Activated effector memory CD4-positive, alpha-beta T cell treated with Interleukin-2 at 50 U/mL for 16 hours (primary cell): ENCODE results near the gene GPR84.

ENCODE experiments used
- DNase-seq: peaks from one replicate; pipeline ENCODE4 v3.0.0-alpha.2; 2020

The GPR84 gene

GRCh38 chr12:54390668-54391551 lies 26.6 kb upstream of the GPR84 start:
- peak; percentile 55 for DNase-seq

DNA sequence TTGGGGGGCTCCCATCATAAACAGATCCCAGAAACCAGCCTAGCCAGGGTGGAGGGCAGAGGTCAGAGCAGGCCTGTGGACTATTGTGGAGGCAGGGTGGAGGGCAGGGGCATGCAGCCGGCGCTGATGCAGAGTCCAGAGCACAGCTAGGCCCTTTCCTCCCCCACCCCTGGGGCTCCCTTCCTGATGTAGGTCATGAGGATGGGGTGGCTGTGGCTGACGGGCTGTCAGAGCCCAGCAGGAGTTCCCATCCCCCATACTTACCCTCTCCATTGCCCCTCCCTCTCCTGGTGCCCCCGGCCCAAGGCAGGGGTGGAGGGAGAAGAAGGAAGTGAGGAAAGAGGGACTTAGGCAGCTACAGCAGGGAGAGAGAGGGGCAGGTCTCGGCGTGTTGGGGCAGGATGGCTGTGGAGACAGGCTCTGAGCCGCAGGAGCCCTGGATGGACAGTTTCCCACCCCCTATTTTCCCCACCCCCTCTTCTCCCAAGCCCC lies 25.9 kb upstream of the GPR84 start:
- no peak for DNase-seq

- DNase-seq, result no peak
These were observed 25.4 kb upstream of the GPR84 start for GRCh38 chr12:54389607-54390175.

GRCh38 chr12:54389134-54389508 lies 24.8 kb upstream of the GPR84 start:
- no peak for DNase-seq

DNA sequence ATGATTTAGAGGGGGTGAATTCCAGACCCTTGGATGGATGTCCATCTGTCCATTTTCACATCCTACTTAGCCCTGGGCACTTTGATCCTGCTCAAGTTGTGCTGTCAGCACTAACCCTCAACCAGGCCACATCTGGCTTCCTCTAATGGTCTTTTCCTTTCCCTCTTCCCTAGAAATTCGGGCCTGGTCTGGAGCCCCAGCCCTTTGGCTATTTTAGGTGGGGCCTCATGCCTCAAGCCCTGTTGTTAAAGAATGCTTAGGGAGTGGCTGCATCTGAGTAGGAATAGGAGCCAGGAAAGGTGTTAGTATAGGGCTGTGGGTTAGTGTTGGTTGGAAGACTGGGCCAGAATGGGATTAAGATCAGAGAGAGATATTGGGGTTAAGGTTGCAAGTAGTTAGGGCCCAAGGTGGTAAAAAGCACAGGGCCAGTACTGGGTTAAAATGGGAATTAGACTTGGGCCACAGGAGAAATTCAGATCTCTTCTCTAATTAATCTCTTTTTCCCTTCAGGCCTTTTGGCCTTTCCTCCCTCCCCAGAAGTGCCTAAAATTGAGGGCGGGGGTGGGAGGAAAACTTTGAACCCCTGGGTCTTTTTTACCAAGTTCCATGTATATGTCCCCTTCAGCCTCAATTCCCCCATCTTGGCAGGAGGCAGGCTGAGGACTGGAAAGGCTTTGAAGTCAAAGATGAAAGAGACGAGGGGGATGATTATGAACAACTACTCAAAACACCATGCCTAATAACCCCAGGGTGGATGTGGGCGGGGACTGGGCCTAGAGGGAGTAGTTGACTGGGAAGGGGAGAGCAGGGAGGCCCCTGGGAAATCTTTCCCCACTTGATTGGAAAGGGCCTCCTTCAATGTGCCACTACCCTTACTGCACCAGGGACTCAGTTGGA lies 24.2 kb upstream of the GPR84 start:
- no peak for DNase-seq

DNA sequence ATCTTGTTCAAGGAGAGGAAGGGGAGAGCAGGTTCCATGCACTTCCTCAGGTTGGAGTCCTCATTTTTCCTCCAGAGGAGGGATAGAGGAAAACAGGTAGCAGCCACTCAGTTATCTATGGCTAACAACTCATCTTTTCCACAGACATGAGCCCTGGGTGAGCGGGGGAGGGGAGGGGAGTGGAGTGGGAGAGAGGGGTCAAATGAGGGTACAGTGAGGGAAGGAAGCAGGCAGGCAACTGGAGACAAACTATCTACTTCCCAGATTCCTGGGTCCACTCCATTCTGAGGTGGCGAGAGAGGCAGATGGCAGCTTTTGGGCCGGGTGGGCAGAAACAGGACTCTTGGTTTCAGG lies 22.8 kb upstream of the GPR84 start:
- DNase-seq, result no peak

GRCh38 chr12:54386403-54387113 lies 22.3 kb upstream of the GPR84 start:
- no peak for DNase-seq

GRCh38 chr12:54385251-54385914 lies 21.1 kb upstream of the GPR84 start:
- DNase-seq, result no peak

- no peak for DNase-seq
These were observed 20.3 kb upstream of the GPR84 start, which contains the start of gene ZNF385A for GRCh38 chr12:54384591-54385041. ZNF385A (minus strand) TSS chr12:54384733; CDS start chr12:54384514, 219 bp downstream.

- DNase-seq, result no peak
These were observed 18.8 kb upstream of the GPR84 start for GRCh38 chr12:54383041-54383609.

- DNase-seq, result no peak
These were observed 16.9 kb upstream of the GPR84 start for GRCh38 chr12:54381136-54381535.

GRCh38 chr12:54379398-54380201 lies 15.3 kb upstream of the GPR84 start:
- DNase-seq, result peak; percentile 76

GRCh38 chr12:54378796-54379397 lies 14.6 kb upstream of the GPR84 start:
- DNase-seq, result no peak

DNA sequence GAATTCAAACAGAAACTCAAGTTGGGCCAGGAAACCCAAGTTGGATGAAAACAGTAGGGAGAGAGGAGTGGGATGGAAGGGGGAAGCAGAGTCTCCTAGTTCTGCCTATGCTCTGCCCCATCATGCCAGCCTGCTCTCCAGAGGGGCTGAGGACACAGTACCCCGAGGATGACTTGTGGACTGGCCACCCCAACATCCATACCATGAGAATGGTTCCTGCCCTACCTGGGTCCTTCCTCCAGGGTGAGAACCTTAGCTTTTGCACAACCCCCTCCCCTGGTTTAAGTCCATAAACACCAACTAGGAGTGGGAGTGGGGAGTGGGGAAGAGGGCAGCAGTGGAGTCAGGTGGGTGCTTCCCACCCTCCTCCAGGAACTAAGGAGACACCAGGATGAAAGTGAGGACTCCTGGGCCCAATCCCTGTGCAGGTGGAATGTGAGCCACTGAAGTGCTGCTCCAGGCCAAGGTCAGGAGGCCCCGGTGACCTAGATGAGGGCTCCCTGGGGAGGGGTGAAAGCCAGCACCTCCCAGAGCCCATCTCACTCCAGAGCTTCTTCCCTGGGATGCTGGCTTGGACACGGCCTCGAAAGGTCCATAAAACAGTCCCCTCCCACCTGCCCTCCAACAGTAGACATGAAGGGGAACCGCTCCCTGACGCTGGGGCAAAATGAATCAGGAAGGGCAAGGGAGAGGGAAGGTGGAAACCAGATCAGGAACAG lies 13.7 kb upstream of the GPR84 start:
- no peak for DNase-seq

- DNase-seq, result no peak
These were observed 12.7 kb upstream of the GPR84 start for GRCh38 chr12:54377007-54377406.

- DNase-seq, result no peak
These were observed 12.3 kb upstream of the GPR84 start for GRCh38 chr12:54376596-54376995.

- no peak for DNase-seq
These were observed 10.9 kb upstream of the GPR84 start for GRCh38 chr12:54375259-54375579.

DNA sequence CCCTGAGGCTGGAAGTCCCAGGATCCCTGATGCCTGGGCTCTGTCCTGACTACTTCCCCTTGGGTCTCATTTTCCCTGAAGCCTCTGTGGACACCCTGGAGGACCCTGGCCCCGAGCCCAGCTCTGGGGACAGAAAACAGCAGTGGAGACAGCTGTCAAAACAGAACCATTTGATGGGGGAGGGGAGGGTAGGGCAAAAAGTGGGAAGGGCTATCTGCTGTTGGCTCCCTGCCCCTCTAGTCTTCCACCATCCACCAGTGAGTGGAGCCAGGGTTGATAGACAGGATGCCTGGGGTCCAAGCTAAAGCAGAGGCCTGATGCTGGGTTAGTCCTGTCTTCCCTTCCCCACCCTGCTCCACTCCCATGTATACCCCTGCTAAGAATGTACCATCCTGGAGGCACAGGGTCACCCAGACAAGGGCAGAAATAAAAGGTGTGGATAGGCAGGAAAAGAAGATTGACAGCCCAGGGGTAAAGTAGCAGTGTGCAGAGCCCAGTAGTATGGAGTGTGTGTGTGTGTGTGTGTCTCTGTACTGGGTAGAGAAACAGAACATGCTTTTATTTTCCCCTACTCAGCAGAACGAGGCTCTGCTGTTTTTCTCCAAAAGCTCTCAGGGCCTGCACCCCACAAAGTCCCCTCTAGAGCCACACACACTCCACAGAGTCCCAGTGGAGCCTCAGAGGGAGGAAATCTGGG lies 10.4 kb upstream of the GPR84 start:
- no peak for DNase-seq
